ENCODE data around the gene RFC2. TPM values are rescaled to one million over a fixed set of nuclear protein-coding genes. Genes with fewer than 3 reads are reported as not detected.

The RFC2 gene
- total RNA-seq, 1 experiment from 2014 or later: 75.6 TPM

- H3K27me3 ChIP-seq (ENCODE audit: insufficient read depth, low read length): no peaks in the 10 kb centered on the region
- no peak overlapping the region for H3K27ac ChIP-seq (ENCODE audit: low read depth, low read length)
- H3K4me2 ChIP-seq (ENCODE audit: low read length): peak overlapping the region; percentile 95
- peak overlapping the region; percentile 97 for H2AFZ ChIP-seq (ENCODE audit: low read depth, low read length, poor library complexity, severe bottlenecking)
- TF ChIP-seq SRF (IDR thresholded peaks at IDR 0.05; ENCODE audit: low read depth): no peak
- peak; percentile 58; the same call in 1 of the 2 replicates for TF ChIP-seq SP1 (IDR thresholded peaks at IDR 0.05; ENCODE audit: low read depth)
- H3K4me1 ChIP-seq (ENCODE audit: control insufficient read depth in 1 of 2, insufficient read depth in 2 of 2, low read length in 2 of 2): peaks cover 11 to 30% of the 10 kb centered on the region in 2 experiments
- DNase-seq (ENCODE audit: low read depth, low spot score): peak; percentile 76
- peak overlapping the region; percentile 50 to 64 for H3K4me3 ChIP-seq (replicated peaks in 1 of 2; ENCODE audit: low read depth in 1 of 2, low read length in 2 of 2)
- no TSS peak for BruUV-seq (replicated peaks)
- ChIA-PET CTCF (no interaction called here), RAD21 (ENCODE audit: low non-redundant PET in 1 of 2, low total read pairs in 2 of 2, uncharacterized antibody in 2 of 2, unreplicated experiment in 2 of 2) (interaction anchor here in 1 of 2 experiments (0.7 kb wide), 1 partner anchor 18 kb away, joined by 4 read pairs; no protein-coding TSS in a partner anchor), POLR2A (interaction anchor here (1.1 to 2.1 kb wide), 3 partner anchors 10 to 21 kb away, joined by 4 to 9 read pairs (median 4); partner anchors contain the start of gene CLIP2)
- no peaks in the 10 kb centered on the region for H3K9me2 ChIP-seq (ENCODE audit: insufficient read depth)
- intact Hi-C loops (cut with micrococcal nuclease): loop anchor here (1.0 to 10.0 kb wide), 2 partner anchors 19 to 125 kb away; partner anchors contain the start of gene CLIP2
- no peaks in the 10 kb centered on the region for H4K20me1 ChIP-seq (ENCODE audit: insufficient read depth)
- no peaks in the 10 kb centered on the region for H3K79me2 ChIP-seq (ENCODE audit: insufficient read depth, low read length)
- H3K36me3 ChIP-seq (ENCODE audit: control insufficient read depth in 1 of 2, insufficient read depth in 2 of 2, low read length in 2 of 2): no peaks in the 10 kb centered on the region
- no peaks in the 10 kb centered on the region for H3K9me3 ChIP-seq (ENCODE audit: control insufficient read depth in 1 of 2, insufficient read depth in 1 of 2, low read depth in 1 of 2, low read length in 2 of 2)
- peak overlapping the region; percentile 45; the same call in 1 of the 2 replicates for H3K9ac ChIP-seq (ENCODE audit: low read length)
- peak; percentile 93 for ATAC-seq
These were observed 15.6 kb upstream of the RFC2 start for GRCh38 chr7:74269757-74270277.

- H4K20me1 ChIP-seq (ENCODE audit: insufficient read depth): no peaks in the 10 kb centered on the region
- no TSS peak for BruUV-seq (replicated peaks)
- no peak overlapping the region for H3K9ac ChIP-seq (ENCODE audit: low read length)
- H3K4me2 ChIP-seq (ENCODE audit: low read length): no peak overlapping the region
- intact Hi-C loops (cut with micrococcal nuclease): no loop called here
- no peak overlapping the region for H2AFZ ChIP-seq (ENCODE audit: low read depth, low read length, poor library complexity, severe bottlenecking)
- H3K9me2 ChIP-seq (ENCODE audit: insufficient read depth): no peaks in the 10 kb centered on the region
- H3K27me3 ChIP-seq (ENCODE audit: insufficient read depth, low read length): no peaks in the 10 kb centered on the region
- TF ChIP-seq POLR2AphosphoS5 (IDR thresholded peaks at IDR 0.05; ENCODE audit: low read depth, low read length): no peak
- no peak for TF ChIP-seq CTCF (IDR thresholded peaks at IDR 0.05 in 2 of 3, conservative IDR thresholded peaks at IDR 0.05 in 1 of 3; ENCODE audit: borderline replicate concordance in 1 of 3, insufficient read depth in 1 of 3, low read depth in 2 of 3, low read length in 2 of 3)
- TF ChIP-seq SIN3A (IDR thresholded peaks at IDR 0.05; ENCODE audit: low read depth): no peak
- no peak for TF ChIP-seq ZNF274 (IDR thresholded peaks at IDR 0.05; ENCODE audit: low read depth, low read length)
- no peak for TF ChIP-seq MAX (IDR thresholded peaks at IDR 0.05)
- TF ChIP-seq ELF1 (IDR thresholded peaks at IDR 0.05; ENCODE audit: borderline replicate concordance, low read depth): no peak
- TF ChIP-seq REST (IDR thresholded peaks at IDR 0.05; ENCODE audit: low read depth): no peak
- no peak for TF ChIP-seq POLR2A (IDR thresholded peaks at IDR 0.05; ENCODE audit: borderline replicate concordance, extremely low read depth, insufficient read depth, insufficient read length)
- no peak for TF ChIP-seq ZFX (IDR thresholded peaks at IDR 0.05)
- TF ChIP-seq EGR1 (IDR thresholded peaks at IDR 0.05; ENCODE audit: low read depth): no peak
- no peak for TF ChIP-seq ATF3 (IDR thresholded peaks at IDR 0.05)
- TF ChIP-seq FOSL1 (IDR thresholded peaks at IDR 0.05; ENCODE audit: low read depth): no peak
- no peaks in the 10 kb centered on the region for H3K79me2 ChIP-seq (ENCODE audit: insufficient read depth, low read length)
- H3K36me3 ChIP-seq (ENCODE audit: control insufficient read depth in 1 of 2, insufficient read depth in 2 of 2, low read length in 2 of 2): no peaks in the 10 kb centered on the region
- ChIA-PET POLR2A (no interaction called here), RAD21 (ENCODE audit: low non-redundant PET in 1 of 2, low total read pairs in 2 of 2, uncharacterized antibody in 2 of 2, unreplicated experiment in 2 of 2) (no interaction called here), CTCF (no interaction called here)
- no peak for ATAC-seq
- no peak overlapping the region for H3K27ac ChIP-seq (ENCODE audit: low read depth, low read length)
- H3K4me1 ChIP-seq (ENCODE audit: control insufficient read depth in 1 of 2, insufficient read depth in 2 of 2, low read length in 2 of 2): peaks cover 11 to 30% of the 10 kb centered on the region in 2 experiments
- no peak overlapping the region for H3K4me3 ChIP-seq (replicated peaks in 1 of 2; ENCODE audit: low read depth in 1 of 2, low read length in 2 of 2)
- H3K9me3 ChIP-seq (ENCODE audit: control insufficient read depth in 1 of 2, insufficient read depth in 1 of 2, low read depth in 1 of 2, low read length in 2 of 2): no peaks in the 10 kb centered on the region
- DNase-seq (ENCODE audit: low read depth, low spot score): no peak
These were observed 13.8 kb upstream of the RFC2 start for GRCh38 chr7:74267756-74268565.
